Activated CD4-positive, alpha-beta T cell treated with anti-CD3 and anti-CD28 coated beads, Interleukin-2, Interleukin-4, amounts not matched to agents 100 ng/mL and 50 ng/mL, durations not matched to agents 16 hours and 8 hours (primary cell): ENCODE data around the gene GPX2.

Experiments used
- DNase-seq: peaks from one replicate; pipeline ENCODE4 v3.0.0-alpha.2; 2020; ENCODE audit warnings: low spot score

Gene GPX2

DNA sequence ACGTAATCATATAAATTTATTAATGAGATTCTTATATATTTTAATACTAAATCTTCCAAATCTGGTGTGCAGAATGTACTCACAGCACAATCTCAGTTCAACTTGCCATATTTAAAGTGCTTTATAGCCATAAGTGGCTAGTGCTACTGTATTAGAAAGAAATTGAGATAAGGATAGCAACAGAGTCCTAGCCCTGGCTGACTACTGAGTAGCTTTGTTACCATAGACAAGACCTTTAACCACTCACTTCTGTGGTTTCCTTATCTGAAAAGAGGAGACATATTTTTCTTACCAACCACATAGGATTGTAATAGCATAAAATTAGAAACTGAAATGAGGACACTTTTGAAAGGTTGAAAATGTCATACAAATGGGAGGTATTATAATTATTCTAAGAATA, 30.3 kb downstream of the GPX2 start:
- DNase-seq, result no peak

DNA sequence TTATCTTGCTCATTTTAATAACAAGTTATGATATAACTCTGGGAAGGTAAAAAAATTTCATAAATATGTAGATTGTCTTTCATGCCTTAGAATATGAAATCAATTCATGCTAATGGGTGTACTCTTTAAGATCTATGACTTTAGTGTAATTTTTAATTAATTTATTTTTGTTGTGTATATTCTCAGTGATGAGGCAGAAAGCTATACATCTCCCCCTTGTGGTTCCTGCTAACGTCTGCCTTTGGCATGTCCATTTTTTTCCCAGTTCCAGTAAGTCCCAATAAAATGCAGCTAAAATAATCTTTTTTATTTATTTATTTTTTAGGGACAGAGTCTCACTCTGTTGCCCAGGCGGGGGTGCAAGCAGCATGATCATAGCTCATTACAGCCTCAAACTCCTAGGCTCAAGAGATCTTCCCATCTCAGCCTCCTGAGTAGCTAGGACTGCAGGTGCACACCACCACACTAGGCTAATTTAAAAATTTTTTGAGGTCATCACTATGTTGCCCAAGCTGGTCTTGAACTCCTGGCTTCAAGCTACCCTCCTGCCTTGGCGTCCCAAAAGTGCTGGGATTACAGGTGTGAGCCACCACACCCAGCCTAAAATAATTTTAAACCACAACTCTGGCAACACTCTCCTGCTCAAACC, 31.6 kb downstream of the GPX2 start:
- no peak for DNase-seq

DNA sequence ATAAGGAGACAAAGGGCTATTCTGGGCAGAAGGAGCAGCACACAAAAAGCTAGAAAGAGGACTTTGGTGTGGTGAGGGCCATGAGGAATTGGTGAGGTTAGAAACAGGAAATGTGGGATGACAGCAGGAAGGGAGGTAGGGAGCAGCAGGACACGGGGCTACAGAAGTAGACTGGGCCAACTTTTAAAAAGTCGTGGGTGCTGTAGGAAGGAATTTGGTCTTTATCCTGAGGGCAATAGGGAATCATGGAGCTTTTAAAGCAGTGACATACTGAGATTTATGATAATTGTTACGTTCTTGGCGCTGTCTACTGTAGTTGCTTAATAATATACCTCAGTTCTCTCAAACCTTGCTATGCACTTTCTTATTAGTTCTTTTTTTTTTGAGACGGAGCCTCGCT, 36.5 kb downstream of the GPX2 start:
- DNase-seq, result no peak

DNA sequence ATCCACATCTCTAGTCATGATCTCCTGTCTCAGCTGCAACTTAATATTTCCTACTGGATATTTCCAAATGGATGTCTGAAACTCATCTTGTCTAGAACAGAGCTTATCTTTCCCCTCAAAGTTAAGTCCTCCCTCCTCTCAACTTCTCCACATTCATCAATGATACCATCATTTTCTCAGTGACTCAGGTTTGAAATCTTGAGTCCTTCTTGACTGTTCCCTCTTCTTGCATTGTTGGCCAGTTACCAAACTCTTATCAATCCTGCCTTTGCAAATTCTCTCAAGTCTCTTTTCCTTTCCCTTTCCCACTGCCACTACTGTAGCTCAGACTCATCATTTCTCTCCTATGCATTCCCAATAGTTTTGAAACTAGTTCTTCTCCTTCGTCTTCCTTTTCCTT, 42.6 kb downstream of the GPX2 start:
- DNase-seq, result no peak

DNA sequence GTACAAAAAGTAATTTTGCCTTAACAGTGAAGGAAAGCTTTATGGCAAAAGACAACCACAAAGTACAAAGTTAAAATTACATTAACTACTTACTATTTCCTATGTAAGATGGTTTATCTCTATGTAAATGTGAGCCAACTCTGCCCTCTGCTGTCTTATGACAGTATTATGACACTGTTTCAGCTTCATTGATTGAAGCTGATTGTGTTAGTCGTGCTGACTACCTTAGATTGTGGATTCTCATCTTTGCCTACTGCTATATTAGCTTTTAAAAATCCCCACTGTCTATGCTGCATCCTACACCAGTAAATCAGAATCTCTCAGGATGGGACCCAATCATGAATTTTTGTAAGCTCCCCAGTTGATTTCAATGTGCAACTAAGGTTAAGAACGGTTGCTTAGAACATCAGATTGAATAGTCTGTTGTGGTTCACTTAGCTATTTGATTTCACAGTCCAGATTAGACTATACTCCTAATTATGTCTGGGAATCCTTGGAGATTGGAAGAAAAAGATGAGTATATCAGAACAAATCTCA, 50.6 kb downstream of the GPX2 start:
- DNase-seq, result peak; percentile 50

DNA sequence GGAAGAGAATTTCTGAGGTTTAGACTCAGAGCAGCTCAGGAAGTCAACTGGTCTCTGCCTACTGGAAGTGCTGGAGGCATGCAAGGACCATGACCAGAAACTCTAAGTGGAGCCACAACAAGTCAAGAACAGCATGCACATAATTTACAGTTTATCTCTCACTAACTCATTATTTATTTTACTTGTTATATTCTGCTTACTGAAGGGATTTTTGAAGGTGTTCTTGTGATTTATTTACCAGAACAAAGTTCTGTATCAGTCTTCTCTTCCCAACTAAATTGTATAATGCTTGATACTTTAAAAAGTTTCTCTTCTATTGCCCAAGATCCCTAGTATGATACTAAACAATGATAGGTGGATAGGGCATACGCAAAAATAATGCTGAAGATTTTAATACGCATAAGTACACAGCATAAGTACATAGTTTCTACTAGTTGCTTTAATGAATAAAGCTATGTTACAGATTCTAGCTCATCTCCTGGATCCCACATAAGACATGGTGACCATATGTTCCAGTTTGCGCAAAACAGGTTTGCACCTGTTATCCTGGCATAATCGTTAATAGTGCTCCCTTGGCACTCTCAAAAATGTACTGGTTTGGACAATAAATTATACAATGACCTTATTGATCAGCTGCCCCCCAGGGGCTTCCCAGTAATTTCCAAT, 51.2 kb downstream of the GPX2 start:
- DNase-seq, result no peak

DNA sequence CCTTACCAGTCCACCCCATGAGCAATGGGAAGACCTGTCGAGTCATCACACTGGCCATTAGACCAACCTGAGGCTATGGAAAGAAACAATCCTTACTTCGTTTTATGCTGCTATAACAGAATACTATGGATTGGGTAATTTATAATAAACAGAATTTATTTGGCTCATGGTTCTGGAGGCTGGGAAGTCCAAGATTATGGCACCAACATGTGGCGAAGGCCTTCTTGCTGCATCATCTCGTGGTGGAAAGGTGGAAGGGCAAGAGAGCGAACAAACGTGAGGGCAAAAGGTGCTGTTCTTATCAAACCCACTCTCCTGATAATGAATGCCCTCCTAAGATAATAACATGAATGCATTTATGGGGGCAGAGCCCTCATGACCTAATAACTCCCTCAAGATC, 53.2 kb downstream of the GPX2 start:
- no peak for DNase-seq
